Spinal cord (tissue), 10 donors: ENCODE measurements around the gene TGFBRAP1. TPM values are rescaled to one million over a fixed set of nuclear protein-coding genes. Genes with fewer than 3 reads are reported as not detected.

Source experiments
- DNase-seq, 6 donors: peaks; one replicate each; pipeline versions ENCODE4 v3.0.0 to v3.0.0-alpha.2; 2013 to 2015; ENCODE audit warnings: low spot score in 6 of 6, low read depth in 4 of 6
- H3K27ac ChIP-seq: one replicate; pipeline ENCODE4 v1.5.1; 2013; ENCODE audit warnings: low read depth, low read length, control low read depth
- H3K27me3 ChIP-seq: one replicate; pipeline ENCODE4 v1.6.1; 2013; ENCODE audit warnings: low read length; ENCODE audit not compliant: control insufficient read depth, insufficient read depth
- H3K36me3 ChIP-seq: one replicate; pipeline ENCODE4 v1.6.1; 2013; ENCODE audit warnings: low read length; ENCODE audit not compliant: control insufficient read depth, insufficient read depth
- H3K4me1 ChIP-seq: one replicate; pipeline ENCODE4 v1.6.1; 2013; ENCODE audit warnings: low read length; ENCODE audit not compliant: control insufficient read depth, insufficient read depth
- H3K4me3 ChIP-seq: one replicate; pipeline ENCODE4 v1.5.1; 2013; ENCODE audit warnings: low read depth, low read length, control low read depth
- H3K9me3 ChIP-seq: one replicate; pipeline ENCODE4 v1.6.1; 2013; ENCODE audit warnings: low read length; ENCODE audit not compliant: control insufficient read depth, insufficient read depth
- WGBS: methylation state at CpG from one replicate; pipeline ENCODE4 v1.1.5; 2013; ENCODE audit warnings: missing lambda C conversion rate; ENCODE audit not compliant: insufficient coverage; 5-methylcytosine and 5-hydroxymethylcytosine counted together
- long read RNA-seq, 4 donors: transcript quantifications; one replicate each; lab custom pipeline, GENCODE V29; 2026
- polyA plus RNA-seq, 2 donors: library from polyadenylated mRNA; unstranded; fragments of 120-200 nt; gene quantifications; one replicate each; pipeline ENCODE4 v1.2.1, GENCODE V29; 2013; ENCODE audit not compliant: insufficient read length in 2 of 2
- total RNA-seq, 2 donors: library from RNA; depleted of rRNA in 1 of 2; stranded (reverse); fragments of 120-200 nt in 1 of 2; fragments of >200 nt in 1 of 2; gene quantifications; one replicate each; pipeline versions ENCODE4 v1.2.3 to v1.2.4, GENCODE V29; 2013 to 2014
- donor health status: healthy.

TGFBRAP1 gene
- total RNA-seq (10 to 100 TPM; 14.7 to 17.5 TPM), polyA plus RNA-seq (10 to 100 TPM; 18.1 to 18.9 TPM)
- long read RNA-seq, donor 1, full-length matches to known transcripts, result 2 of 2 reads
- long read RNA-seq, donor 1, partial matches to known transcripts, result 0 of 2 reads
- long read RNA-seq, donor 1, other reads (novel, unspliced or antisense), result 0 of 2 reads
- long read RNA-seq, donor 2, full-length matches to known transcripts, result 2 of 2 reads
- long read RNA-seq, donor 2, partial matches to known transcripts, result 0 of 2 reads
- long read RNA-seq, donor 2, other reads (novel, unspliced or antisense), result 0 of 2 reads
- long read RNA-seq, donor 3, result 0 reads
- long read RNA-seq, donor 4, full-length matches to known transcripts, result 1 of 1 reads
- long read RNA-seq, donor 4, partial matches to known transcripts, result 0 of 1 reads
- long read RNA-seq, donor 4, other reads (novel, unspliced or antisense), result 0 of 1 reads

GRCh38 chr2:105329561-105330495 lies at the start of gene TGFBRAP1:
Gene TGFBRAP1 (minus strand): TSS chr2:105329735. CDS start chr2:105308301, 21,434 bp downstream.
- under 1% methylated on average over 100 of the region's 101 CpGs for WGBS
- H3K27me3 ChIP-seq, result no peaks in the 10 kb centered on the region
- H3K27ac ChIP-seq, result peak within 1 kb of the TSS; percentile 63
- DNase-seq, result peak in 5 of 6 donors; percentile 17 to 83 (median 59)
- peaks cover 8% of the 10 kb centered on the region for H3K36me3 ChIP-seq
- H3K4me1 ChIP-seq, result peaks cover 19% of the 10 kb centered on the region
- H3K9me3 ChIP-seq, result no peaks in the 10 kb centered on the region
- peak within 1 kb of the TSS; percentile 59 for H3K4me3 ChIP-seq

GRCh38 chr2:105378921-105379383 lies 49.4 kb upstream of the TGFBRAP1 start:
- 76% methylated on average over 4 of the region's 4 CpGs for WGBS

GRCh38 chr2:105378276-105378840 lies 48.8 kb upstream of the TGFBRAP1 start:
- Histone ChIP-seq H3K4me3 (no peak overlapping the region), H3K27ac (no peak overlapping the region), H3K4me1 (peaks cover 8% of the 10 kb centered on the region), H3K9me3 (no peaks in the 10 kb centered on the region), H3K36me3 (no peaks in the 10 kb centered on the region), H3K27me3 (no peaks in the 10 kb centered on the region)
- no peak for DNase-seq
- 86% methylated on average over 10 of the region's 12 CpGs for WGBS

More at GRCh38 chr2:105378921-105379383, 49.4 kb upstream of the TGFBRAP1 start:
- Histone ChIP-seq H3K36me3 (no peaks in the 10 kb centered on the region), H3K27ac (no peak overlapping the region), H3K9me3 (no peaks in the 10 kb centered on the region), H3K4me3 (no peak overlapping the region), H3K4me1 (peaks cover 3% of the 10 kb centered on the region), H3K27me3 (no peaks in the 10 kb centered on the region)
- no peak for DNase-seq

GRCh38 chr2:105377871-105378270 lies 48.3 kb upstream of the TGFBRAP1 start:
- Histone ChIP-seq H3K36me3 (no peaks in the 10 kb centered on the region), H3K27me3 (no peaks in the 10 kb centered on the region), H3K27ac (no peak overlapping the region), H3K4me1 (peaks cover 8% of the 10 kb centered on the region), H3K4me3 (no peak overlapping the region), H3K9me3 (no peaks in the 10 kb centered on the region)
- WGBS, result 84% methylated on average over 3 of the region's 3 CpGs
- DNase-seq, result peak in 1 of 6 donors; percentile 62

GRCh38 chr2:105376789-105377240 lies 47.3 kb upstream of the TGFBRAP1 start:
- Histone ChIP-seq H3K4me3 (no peak overlapping the region), H3K36me3 (no peaks in the 10 kb centered on the region), H3K4me1 (peaks cover 8% of the 10 kb centered on the region), H3K27me3 (no peaks in the 10 kb centered on the region), H3K9me3 (no peaks in the 10 kb centered on the region), H3K27ac (no peak overlapping the region)
- DNase-seq, result no peak
- WGBS, result 78% methylated on average over 3 of the region's 5 CpGs

- no peaks in the 10 kb centered on the region for H3K27me3 ChIP-seq
- H3K4me1 ChIP-seq, result peaks cover 8% of the 10 kb centered on the region
- WGBS, result 96% methylated on average over 6 of the region's 11 CpGs
- no peak overlapping the region for H3K27ac ChIP-seq
- H3K4me3 ChIP-seq, result no peak overlapping the region
- H3K36me3 ChIP-seq, result no peaks in the 10 kb centered on the region
- DNase-seq, result peak in 1 of 6 donors; percentile 26
- H3K9me3 ChIP-seq, result no peaks in the 10 kb centered on the region
Measured at GRCh38 chr2:105376010-105376409, 46.5 kb upstream of the TGFBRAP1 start.

- peaks cover 10% of the 10 kb centered on the region for H3K4me1 ChIP-seq
- DNase-seq, result peak in 1 of 6 donors; percentile 50
- H3K36me3 ChIP-seq, result no peaks in the 10 kb centered on the region
- H3K27ac ChIP-seq, result peak overlapping the region; percentile 67
- no peaks in the 10 kb centered on the region for H3K27me3 ChIP-seq
- no peak overlapping the region for H3K4me3 ChIP-seq
- WGBS, result 84% methylated on average over 8 of the region's 15 CpGs
- H3K9me3 ChIP-seq, result no peaks in the 10 kb centered on the region
Measured at GRCh38 chr2:105375001-105375561, 45.5 kb upstream of the TGFBRAP1 start.

- Histone ChIP-seq H3K27me3 (no peaks in the 10 kb centered on the region), H3K9me3 (no peaks in the 10 kb centered on the region), H3K36me3 (no peaks in the 10 kb centered on the region), H3K27ac (peak overlapping the region; percentile 67), H3K4me3 (no peak overlapping the region), H3K4me1 (peaks cover 15% of the 10 kb centered on the region)
- 94% methylated on average over 9 of the region's 9 CpGs for WGBS
- no peak for DNase-seq
Measured at GRCh38 chr2:105373895-105374401, 44.4 kb upstream of the TGFBRAP1 start.
